A673 (cell line): ENCODE data around the gene ANKZF1.

Experiments used
- CTCF ChIP-seq: fragments of 300-800, 200-600 bp; sonication (generic); conservative IDR thresholded peaks from 2 replicates; pipeline ENCODE4 v1.5.1; 2017; ENCODE audit warnings: low read depth, mild to moderate bottlenecking, antibody characterized with exemption, low read length, moderate library complexity, mixed read lengths
- EZH2 ChIP-seq: fragments of 200-600 bp; sonication (generic); IDR thresholded peaks from 2 replicates; pipeline ENCODE4 v1.6.1; 2017; ENCODE audit warnings: borderline replicate concordance, low read depth, mild to moderate bottlenecking, mixed read lengths, antibody characterized with exemption, low read length; ENCODE audit not compliant: poor library complexity, severe bottlenecking

- TF ChIP-seq CTCF: no peak
- TF ChIP-seq EZH2: no peak
Measured at GRCh38 chr2:219180961-219181360, 48.6 kb upstream of the ANKZF1 start.
